NCI-H510A (cell line): ENCODE data around the gene MAML2.

Experiments
- DNase-seq: peaks from one replicate; lab custom pipeline; 2025; lab: John Stamatoyannopoulos, UW

Gene MAML2

DNA sequence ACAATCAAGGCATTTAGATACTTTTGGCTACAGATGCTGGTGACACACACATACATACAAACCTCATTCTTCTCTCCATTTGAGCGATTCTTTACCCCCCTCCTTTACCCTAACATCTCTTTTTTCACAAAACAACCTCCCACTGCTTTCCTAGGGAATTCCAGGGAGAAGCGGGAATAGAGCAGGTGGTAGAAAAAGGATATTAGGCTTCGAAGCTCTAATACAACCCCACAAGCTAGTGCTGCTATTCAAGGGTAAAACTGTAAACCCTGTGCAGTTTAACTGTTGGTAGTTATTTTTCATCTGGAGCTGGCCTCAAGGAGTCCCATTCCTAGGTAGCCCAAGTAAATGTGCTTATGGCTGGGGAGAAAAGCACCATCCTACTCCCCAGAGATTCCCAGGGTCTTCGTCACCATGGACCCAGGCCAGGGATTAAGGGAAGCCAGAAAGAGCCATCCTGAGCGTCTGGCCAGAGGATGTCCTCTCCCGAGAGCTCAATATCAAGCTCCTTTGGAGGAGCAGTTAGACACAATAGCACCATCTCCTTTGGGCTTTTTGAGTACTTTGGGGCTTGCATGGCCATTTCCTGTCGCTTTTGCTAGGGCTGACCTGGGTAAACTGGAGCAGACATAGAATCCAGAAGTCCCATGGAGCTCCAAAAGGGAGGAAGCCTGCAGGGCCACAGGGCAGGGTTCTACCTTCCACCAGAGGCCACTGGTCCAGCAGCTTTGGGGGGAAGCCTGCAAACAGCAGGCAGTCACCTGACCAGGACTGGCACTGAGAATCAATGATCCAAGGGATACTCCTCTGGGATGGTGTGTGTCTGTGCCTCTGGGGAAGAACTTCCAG lies 3.1 kb downstream of the MAML2 start:
- no peak for DNase-seq

DNA sequence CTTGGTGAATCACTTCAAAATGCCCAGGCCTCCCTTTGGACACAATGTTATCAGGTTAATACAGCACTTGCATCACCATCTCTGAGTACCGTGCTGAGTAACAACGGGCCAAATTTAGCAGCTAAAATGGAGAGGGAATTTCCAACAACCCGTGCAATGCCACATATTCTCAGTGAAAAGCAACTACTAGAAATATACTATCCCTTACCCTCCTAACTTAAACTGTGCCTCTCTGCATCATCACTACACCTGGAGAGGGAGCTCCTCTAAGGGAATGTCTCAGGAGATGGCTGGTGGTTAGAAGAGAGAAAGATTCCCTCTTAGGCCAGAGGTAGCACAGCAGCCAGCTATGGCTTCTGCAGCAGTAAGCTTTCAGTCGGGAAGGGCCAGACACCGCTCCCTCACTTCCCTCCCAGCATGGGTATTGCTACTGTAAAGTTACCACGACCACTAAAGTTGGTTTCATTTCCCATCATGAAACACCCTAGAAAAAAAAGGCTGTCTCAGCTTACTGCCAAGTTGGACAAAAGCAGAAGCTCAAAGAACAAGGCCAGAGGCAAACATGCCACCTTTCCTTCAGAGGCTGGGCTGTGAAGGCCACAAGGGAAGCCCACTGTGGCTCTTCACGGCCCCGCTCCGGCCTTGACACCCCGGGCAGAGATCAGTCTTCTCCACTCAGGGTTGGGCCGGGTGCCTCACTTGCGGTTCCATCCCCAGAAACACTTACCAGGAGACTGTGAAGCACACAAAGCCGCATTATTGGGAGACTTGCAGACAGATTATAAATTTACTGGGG lies 3.9 kb downstream of the MAML2 start:
- DNase-seq: no peak

- no peak for DNase-seq
These were observed 5.2 kb downstream of the MAML2 start for GRCh38 chr11:96337541-96338431.

DNA sequence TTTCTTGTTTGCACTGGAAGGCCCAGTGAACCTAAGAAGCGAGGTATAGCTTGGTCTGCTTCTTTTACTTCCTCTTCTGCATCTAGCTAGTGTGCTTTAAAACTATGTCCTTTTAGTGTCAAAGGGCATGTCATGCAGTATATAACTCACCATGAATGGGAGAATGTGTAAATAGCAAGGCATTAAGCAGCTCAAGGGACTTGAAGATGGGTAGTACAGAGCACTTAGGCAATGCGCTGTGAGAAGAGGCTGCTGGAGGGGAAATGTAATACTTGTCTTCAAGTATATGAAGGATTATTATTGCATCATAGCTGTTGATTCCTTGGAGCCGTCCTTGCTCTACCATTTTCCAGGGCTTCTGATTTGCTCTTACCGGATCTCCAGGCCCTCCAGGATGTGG lies 7.6 kb downstream of the MAML2 start:
- DNase-seq: no peak

GRCh38 chr11:96334219-96334618 lies 8.8 kb downstream of the MAML2 start:
- no peak for DNase-seq

DNA sequence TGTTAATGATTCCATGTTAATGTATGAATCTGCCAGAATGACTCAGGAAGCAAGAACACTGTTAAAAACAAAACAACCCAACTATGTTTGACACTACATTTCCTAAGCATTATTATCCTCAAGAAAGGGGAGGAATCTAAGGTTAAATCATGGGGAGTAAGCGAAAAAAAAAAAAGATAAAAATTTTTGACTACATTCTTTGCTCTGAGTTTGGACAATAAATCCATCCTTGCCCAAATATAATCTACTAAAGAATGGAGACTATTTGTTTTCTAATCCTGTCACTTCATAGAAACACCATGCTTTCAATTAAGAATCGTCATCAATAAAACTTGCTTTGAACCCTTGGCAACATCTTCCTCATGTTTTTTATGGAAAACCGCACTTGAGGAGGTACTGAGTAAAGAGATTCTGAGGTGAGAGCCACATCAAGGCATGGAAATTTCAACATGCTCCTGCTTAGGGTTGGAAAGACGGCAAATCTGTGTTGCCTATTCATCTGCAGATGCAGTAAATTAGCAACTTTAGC lies 9.7 kb downstream of the MAML2 start:
- DNase-seq: no peak

- DNase-seq: no peak
These were observed 10.7 kb downstream of the MAML2 start for GRCh38 chr11:96332126-96332771.

DNA sequence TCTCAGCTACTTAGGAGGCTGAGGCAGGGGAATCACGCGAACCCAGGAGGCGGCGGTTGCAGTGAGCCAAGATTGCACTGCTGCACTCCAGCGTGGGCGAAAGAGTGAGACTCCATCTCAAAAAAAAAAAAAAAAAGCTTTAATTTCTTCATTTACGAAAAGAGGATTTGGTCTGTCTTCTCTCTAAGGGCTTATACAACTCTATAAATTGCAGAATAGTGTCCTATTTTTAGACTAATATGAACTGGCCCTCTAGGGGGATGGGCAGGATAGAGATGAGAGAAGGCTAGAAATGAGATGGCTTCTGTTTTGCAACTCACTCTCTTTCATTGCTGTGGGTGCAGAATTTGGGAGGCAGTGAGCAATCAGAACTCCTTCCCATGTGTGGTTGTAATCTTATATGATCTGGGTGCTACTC lies 11.3 kb downstream of the MAML2 start:
- DNase-seq: no peak

DNA sequence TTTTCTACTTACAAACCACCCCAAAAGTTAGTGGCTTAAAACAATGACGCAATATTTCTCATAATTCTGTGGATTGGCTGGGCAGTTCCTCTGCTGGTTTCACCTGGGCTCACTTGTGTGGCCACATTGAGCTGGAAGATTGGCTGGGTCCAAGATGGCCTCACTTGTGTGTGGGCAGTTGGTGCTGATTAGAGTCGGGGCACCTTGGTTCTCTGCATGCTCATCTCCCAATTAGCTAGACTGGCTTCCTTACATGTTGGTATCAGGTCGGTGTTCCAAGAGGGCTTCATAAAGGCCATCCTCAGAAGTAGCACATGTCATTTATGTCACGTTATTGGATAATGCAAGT lies 12.5 kb downstream of the MAML2 start:
- DNase-seq: no peak

DNA sequence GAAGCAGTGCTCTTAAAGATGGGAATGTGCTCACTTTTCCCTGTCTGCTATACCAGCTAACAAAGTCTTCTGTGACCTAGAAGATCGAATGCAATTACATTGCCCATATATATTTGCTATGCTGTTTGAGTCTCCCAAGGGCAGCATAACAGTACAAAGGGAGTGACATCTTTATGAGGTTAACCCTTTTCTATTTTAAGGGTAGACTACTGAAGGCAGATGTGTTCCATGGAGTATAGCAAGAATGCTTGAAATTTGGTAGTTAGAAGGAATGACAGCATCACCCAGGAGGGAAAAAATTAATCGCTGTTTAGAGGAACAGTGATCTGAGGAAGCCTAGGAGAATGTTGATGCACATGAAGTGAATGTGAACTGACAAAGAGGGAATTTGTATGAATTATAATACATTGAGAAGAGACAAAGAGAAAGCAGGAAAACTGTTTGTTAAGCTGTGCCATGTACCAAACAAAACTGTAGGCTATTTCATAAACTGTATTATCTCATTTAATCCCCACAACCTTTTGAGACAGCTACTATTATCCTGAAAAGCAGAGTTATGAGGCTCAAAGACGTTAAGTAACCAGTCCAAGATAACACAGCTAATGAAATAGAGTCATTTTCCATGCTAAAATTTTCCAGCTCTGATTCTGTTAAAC lies 13.0 kb downstream of the MAML2 start:
- no peak for DNase-seq

DNA sequence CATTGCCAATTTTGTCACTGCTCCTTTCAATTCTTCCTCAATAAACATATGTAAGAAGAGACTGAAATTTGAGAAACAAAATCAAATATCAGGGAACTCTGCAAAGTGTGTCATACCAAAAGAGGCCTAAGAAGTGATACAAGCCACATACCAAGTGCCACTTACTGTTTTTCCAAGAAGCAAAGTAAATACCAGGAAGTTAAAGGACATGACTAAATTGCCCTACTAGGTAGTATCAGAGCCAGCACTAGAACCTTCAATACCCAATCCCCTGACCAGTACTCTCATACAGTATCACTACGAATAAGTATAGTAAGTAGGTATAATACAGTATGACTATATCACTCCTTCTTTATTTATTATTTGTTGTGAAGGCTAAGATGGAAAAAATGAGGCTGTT lies 13.6 kb downstream of the MAML2 start:
- no peak for DNase-seq

DNA sequence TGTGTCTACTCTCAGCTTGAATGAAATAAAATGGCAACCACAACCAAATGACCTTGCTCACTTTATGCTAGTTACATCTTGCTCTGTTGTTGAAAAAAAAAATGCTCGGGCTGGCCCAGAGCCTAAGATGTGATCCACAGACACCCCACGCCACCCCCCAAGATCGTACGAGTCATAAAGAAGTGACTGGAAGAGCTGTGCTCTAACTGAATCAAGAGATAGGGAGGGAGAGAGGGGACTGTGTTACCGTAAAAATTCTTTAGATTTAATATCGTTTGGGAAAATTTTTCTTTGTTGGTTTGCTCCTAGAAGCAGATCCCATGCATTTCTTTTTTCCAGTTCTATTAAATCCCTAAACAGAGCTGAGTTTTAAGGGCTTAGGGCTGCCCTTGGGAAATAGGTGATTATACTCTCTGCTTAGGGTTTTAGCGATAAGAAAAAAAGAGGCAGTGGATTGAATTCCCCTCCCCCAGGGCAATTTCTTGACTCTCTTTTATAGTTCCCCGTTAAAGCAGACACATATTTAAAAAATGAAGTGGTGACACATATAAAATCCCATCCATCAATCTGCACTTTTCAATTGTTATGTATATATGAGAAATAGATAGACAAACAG lies 14.5 kb downstream of the MAML2 start:
- DNase-seq: no peak

- no peak for DNase-seq
These were observed 16.0 kb downstream of the MAML2 start for GRCh38 chr11:96326959-96327358.

DNA sequence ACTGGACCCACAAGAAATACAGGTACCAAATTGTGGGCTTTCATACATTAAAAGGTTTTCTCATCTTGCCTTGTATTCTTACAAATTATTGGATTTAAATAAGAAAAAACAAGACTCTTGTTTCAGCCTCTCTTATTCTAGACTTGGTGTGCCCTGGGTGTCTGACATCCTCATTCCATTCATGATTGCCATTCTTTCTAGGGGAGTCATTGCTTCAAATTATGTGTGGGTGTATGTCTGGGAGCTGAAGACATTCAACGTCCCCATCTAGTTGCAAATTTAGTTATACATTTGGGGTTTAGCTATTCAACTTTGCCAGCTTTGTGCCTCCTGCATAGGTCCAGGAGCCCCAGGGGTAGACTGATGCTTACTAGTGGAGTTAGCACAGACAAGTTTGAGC lies 18.1 kb downstream of the MAML2 start:
- no peak for DNase-seq

DNA sequence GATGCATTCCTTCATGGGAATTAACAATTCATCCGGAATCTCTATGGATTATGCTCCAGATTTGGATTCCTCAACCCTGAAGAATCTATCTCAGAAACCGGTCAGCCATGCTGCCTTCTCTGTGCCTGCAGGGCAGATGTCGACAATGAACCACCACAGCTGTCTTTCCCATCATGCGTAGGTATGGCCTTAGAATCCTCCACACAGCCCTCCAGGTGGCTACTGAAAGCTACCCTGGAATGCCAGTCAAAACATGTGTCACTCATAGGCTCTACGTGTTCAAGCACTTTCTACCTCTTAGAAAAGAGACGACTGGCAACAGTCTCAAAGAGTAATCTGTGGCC lies 19.4 kb downstream of the MAML2 start:
- DNase-seq: no peak

GRCh38 chr11:96322775-96323641 lies 20.0 kb downstream of the MAML2 start:
- DNase-seq: no peak

GRCh38 chr11:96321091-96321490 lies 21.9 kb downstream of the MAML2 start:
- no peak for DNase-seq

- DNase-seq: no peak
These were observed 22.9 kb downstream of the MAML2 start for GRCh38 chr11:96319898-96320656.

DNA sequence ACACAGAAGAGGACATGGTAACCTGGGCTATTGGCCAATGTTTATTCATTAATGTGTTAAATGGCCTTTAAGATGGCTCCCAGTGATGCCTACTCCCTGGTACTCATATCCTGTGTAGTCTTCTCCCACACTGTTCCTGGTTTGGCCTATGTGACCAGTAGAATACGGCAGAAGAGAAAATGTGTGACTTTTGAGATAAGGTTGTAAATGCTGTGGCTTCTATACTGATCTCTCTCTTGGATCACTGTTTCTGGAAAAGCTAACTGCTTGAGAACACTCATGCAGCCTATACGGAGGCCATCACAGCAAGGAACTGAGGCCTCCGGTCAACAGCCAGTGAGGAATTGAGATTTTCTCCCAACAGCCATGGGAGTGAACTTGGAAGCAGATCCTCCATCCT lies 24.1 kb downstream of the MAML2 start:
- DNase-seq: no peak
